ENCODE measurements around the gene PRKCA.

The PRKCA gene

GRCh38 chr17:66525338-66525737 is 222.9 kb downstream of the PRKCA start:
- Histone ChIP-seq H3K4me3 (ENCODE audit: low read depth, low read length) (no peak overlapping the region), H3K4me1 (no peaks in the 10 kb centered on the region; the same call in 1 of the 2 replicates), H3K9me3 (no peaks in the 10 kb centered on the region), H3K27me3 (no peaks in the 10 kb centered on the region), H3K36me3 (no peaks in the 10 kb centered on the region)
- TF ChIP-seq, protein P1, sequence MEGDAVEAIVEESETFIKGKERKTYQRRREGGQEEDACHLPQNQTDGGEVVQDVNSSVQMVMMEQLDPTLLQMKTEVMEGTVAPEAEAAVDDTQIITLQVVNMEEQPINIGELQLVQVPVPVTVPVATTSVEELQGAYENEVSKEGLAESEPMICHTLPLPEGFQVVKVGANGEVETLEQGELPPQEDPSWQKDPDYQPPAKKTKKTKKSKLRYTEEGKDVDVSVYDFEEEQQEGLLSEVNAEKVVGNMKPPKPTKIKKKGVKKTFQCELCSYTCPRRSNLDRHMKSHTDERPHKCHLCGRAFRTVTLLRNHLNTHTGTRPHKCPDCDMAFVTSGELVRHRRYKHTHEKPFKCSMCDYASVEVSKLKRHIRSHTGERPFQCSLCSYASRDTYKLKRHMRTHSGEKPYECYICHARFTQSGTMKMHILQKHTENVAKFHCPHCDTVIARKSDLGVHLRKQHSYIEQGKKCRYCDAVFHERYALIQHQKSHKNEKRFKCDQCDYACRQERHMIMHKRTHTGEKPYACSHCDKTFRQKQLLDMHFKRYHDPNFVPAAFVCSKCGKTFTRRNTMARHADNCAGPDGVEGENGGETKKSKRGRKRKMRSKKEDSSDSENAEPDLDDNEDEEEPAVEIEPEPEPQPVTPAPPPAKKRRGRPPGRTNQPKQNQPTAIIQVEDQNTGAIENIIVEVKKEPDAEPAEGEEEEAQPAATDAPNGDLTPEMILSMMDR (IDR thresholded peaks at IDR 0.05; ENCODE audit: low read depth, low read length): no peak
- no peak for DNase-seq

DNA sequence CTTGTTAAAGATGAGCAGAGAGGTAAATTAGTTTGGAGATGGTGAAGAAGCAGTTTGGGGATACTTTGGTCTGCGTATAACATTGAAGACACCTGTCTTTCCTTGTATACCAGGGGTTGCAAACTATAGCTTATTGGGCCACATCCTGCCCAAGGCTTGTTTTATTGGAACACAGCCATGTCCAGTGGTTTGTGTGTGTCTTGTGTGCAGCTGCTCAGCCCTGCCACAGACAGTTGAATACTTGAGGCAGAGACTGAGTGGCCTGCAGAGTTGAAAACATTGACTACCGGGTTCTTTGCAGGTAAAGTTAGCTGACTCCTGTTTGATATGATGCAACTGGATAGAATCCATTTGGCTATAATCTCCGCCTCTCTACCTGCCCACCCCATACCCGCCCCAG is 224.4 kb downstream of the PRKCA start:
- H3K9me3 ChIP-seq: no peaks in the 10 kb centered on the region
- H3K27me3 ChIP-seq: no peaks in the 10 kb centered on the region
- H3K4me1 ChIP-seq: no peaks in the 10 kb centered on the region; the same call in 1 of the 2 replicates
- no peak overlapping the region for H3K4me3 ChIP-seq (ENCODE audit: low read depth, low read length)
- no peaks in the 10 kb centered on the region for H3K36me3 ChIP-seq
- TF ChIP-seq, protein P1 (IDR thresholded peaks at IDR 0.05; ENCODE audit: low read depth, low read length): no peak
- DNase-seq: no peak

DNA sequence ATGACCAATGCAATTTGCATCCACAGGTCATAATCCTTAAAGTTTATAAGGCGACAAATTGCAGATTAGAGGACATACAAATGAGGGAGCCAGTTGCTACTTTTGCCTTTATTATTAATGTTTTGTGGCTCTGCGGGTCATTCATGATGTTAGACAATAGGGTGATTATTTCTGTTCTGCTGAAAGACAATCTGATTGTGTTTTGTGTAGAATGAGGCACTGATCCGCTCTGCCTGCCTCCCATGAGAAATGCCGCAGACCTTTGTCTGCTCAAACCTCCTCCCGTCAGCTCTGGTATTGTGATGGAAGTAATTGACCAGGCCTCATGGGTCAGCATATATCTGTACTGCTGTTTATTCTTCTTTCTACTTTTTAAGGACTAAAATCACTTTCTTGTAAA is 224.9 kb downstream of the PRKCA start:
- no peaks in the 10 kb centered on the region for H3K9me3 ChIP-seq
- DNase-seq: no peak
- H3K4me3 ChIP-seq (ENCODE audit: low read depth, low read length): no peak overlapping the region
- TF ChIP-seq, protein P1 (IDR thresholded peaks at IDR 0.05; ENCODE audit: low read depth, low read length): no peak
- no peaks in the 10 kb centered on the region for H3K27me3 ChIP-seq
- no peaks in the 10 kb centered on the region for H3K36me3 ChIP-seq
- no peaks in the 10 kb centered on the region; the same call in 1 of the 2 replicates for H3K4me1 ChIP-seq

DNA sequence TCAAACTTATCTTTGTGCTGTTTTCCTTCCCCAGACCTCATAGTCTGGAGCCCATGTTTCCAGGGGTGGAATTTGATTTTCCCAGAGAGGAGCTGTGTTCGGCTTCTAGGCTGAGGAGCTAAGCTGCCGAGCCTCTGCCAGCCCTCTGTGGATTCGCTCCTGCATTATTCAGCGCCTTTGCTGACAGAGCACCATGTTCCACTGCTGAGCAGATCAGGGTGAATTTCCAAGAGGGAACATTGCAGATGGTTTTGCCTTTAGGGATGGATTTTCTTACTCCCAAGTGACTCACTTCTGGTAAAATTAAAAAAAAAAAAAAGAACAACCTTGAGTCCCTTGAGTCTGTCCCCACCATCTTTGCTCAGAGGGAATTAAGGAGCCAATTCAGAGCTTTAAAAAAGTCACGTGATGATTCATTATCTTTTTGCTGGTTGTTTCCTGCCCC is 229.5 kb downstream of the PRKCA start:
- Histone ChIP-seq H3K9me3 (no peaks in the 10 kb centered on the region), H3K36me3 (no peaks in the 10 kb centered on the region; the same call in none of the 2 replicates), H3K4me3 (ENCODE audit: low read depth, low read length) (no peak overlapping the region), H3K4me1 (peaks cover 4% of the 10 kb centered on the region), H3K27me3 (no peaks in the 10 kb centered on the region)
- DNase-seq: no peak
- TF ChIP-seq, protein P1 (IDR thresholded peaks at IDR 0.05; ENCODE audit: low read depth, low read length): no peak

DNA sequence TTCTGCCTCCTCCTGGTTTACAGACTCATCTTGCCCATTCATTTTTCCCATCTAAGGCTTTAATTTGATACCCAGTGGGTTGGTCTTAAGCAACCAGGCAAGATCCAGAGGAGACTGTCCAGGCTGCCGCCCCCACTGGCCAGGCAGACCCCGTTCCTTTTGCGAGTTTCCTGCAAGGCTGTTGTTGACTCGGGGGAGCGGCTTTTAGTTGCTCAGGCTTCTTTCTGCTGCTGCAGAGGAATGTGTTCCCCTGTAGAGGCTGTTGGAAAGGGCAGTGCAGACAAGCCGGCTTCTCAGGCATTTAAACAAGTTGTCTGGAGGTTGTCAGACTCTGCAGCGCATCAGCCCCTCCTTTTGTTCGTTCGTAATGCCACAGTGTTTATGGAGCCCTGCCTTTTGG is 231.2 kb downstream of the PRKCA start:
- Histone ChIP-seq H3K4me3 (ENCODE audit: low read depth, low read length) (no peak overlapping the region), H3K9me3 (no peaks in the 10 kb centered on the region), H3K4me1 (peaks cover 4% of the 10 kb centered on the region), H3K27me3 (no peaks in the 10 kb centered on the region), H3K36me3 (no peaks in the 10 kb centered on the region; the same call in none of the 2 replicates)
- DNase-seq: no peak
- TF ChIP-seq, protein P1 (IDR thresholded peaks at IDR 0.05; ENCODE audit: low read depth, low read length): no peak

- no peak overlapping the region for H3K4me3 ChIP-seq (ENCODE audit: low read depth, low read length)
- H3K36me3 ChIP-seq: no peaks in the 10 kb centered on the region; the same call in none of the 2 replicates
- DNase-seq: no peak
- H3K9me3 ChIP-seq: no peaks in the 10 kb centered on the region
- peaks cover 4% of the 10 kb centered on the region for H3K4me1 ChIP-seq
- H3K27me3 ChIP-seq: no peaks in the 10 kb centered on the region
- TF ChIP-seq, protein P1 (IDR thresholded peaks at IDR 0.05; ENCODE audit: low read depth, low read length): no peak
Observed at GRCh38 chr17:66533986-66534385, 231.6 kb downstream of the PRKCA start.
